HCT116 (cell line): ENCODE measurements around the gene IMMP2L. TPM values are rescaled to one million over a fixed set of nuclear protein-coding genes. Genes with fewer than 3 reads are reported as not detected.

Experiments
- ATAC-seq: fragments of 200-7000 bp; cut with Tn5 transposase; 2 replicates; pipeline ENCODE4 v1.9.1; 2020; ENCODE audit warnings: mild to moderate bottlenecking, moderate library complexity
- BruUV-seq: library from RNA; stranded (reverse); fragments of 400-500 nt; replicated peaks from 2 replicates; lab custom pipeline; 2021; lab: Mats Ljungman, UMichigan
- CTCF ChIA-PET: fragments of 300-600 bp; sonication (Branson Sonifier 250); formaldehyde crosslinking; loops from one replicate; lab custom pipeline; 2021; ENCODE audit warnings: antibody characterized with exemption; lab: Charles Lee
- POLR2A ChIA-PET: fragments of 300-600, 350-600 bp; sonication (Branson Sonifier 250); formaldehyde crosslinking; loops from one replicate; lab custom pipeline; 2021; ENCODE audit warnings: antibody characterized with exemption; lab: Charles Lee
- RAD21 ChIA-PET, 2 experiments: fragments of 300-600 bp; sonication (Branson Sonifier 250); formaldehyde crosslinking; loops; one replicate each; lab custom pipeline; 2023; ENCODE audit warnings: low total read pairs in 2 of 2; ENCODE audit not compliant: uncharacterized antibody in 2 of 2, unreplicated experiment in 2 of 2, low non-redundant PET in 1 of 2; lab: Charles Lee
- DNase-seq: peaks from one replicate; pipeline ENCODE4 v3.0.0-alpha.2; 2010; ENCODE audit warnings: low read depth, low spot score
- H2AFZ ChIP-seq: fragments of 200-600 bp; shearing (Covaris generic), sonication (generic); 2 replicates; pipeline ENCODE4 v1.6.1; 2017; ENCODE audit warnings: low read depth, mixed run types, mixed read lengths, antibody characterized with exemption, low read length; ENCODE audit not compliant: poor library complexity, severe bottlenecking
- H3K27ac ChIP-seq: 2 replicates; pipeline ENCODE4 v1.5.1; 2012; ENCODE audit warnings: low read depth, low read length
- H3K27me3 ChIP-seq: fragments of 200-600 bp; sonication (generic); 2 replicates; pipeline ENCODE4 v1.6.1; 2016; ENCODE audit warnings: mixed run types, low read length, mixed read lengths; ENCODE audit not compliant: insufficient read depth
- H3K36me3 ChIP-seq, 2 experiments: fragments of 200-500 bp in 1 of 2; fragments of 200-600 bp in 1 of 2; sonication (Bioruptor generic) in 1 of 2; sonication (generic) in 1 of 2; 2 replicates each; pipeline versions ENCODE4 v1.5.1 to v1.6.1; 2014 to 2016; ENCODE audit warnings: low read length in 2 of 2, inconsistent platforms in 1 of 2, mixed read lengths in 1 of 2, mixed run types in 1 of 2; ENCODE audit not compliant: insufficient read depth in 2 of 2, control insufficient read depth in 1 of 2
- H3K4me1 ChIP-seq, 2 experiments: fragments of 200-600 bp in 1 of 2; sonication (generic) in 1 of 2; 2 replicates each; pipeline versions ENCODE4 v1.5.1 to v1.6.1; 2012 to 2017; ENCODE audit warnings: low read length in 2 of 2, inconsistent platforms in 1 of 2, mild to moderate bottlenecking in 1 of 2, mixed read lengths in 1 of 2, mixed run types in 1 of 2, moderate library complexity in 1 of 2; ENCODE audit not compliant: insufficient read depth in 2 of 2, control insufficient read depth in 1 of 2
- H3K4me2 ChIP-seq: fragments of 200-600 bp; sonication (generic); 2 replicates; pipeline ENCODE4 v1.6.1; 2017; ENCODE audit warnings: mixed run types, low read length, mixed read lengths
- H3K4me3 ChIP-seq, 2 experiments: fragments of 200-600 bp in 1 of 2; sonication (generic) in 1 of 2; replicated peaks in 1 of 2; 2 replicates each; pipeline ENCODE4 v1.5.1; 2011 to 2016; ENCODE audit warnings: low read length in 2 of 2, control low read depth in 1 of 2, low read depth in 1 of 2, mild to moderate bottlenecking in 1 of 2, mixed read lengths in 1 of 2, mixed run types in 1 of 2
- H3K79me2 ChIP-seq: fragments of 200-600 bp; sonication (generic); 2 replicates; pipeline ENCODE4 v1.6.1; 2017; ENCODE audit warnings: mild to moderate bottlenecking, mixed run types, low read length, moderate library complexity, mixed read lengths; ENCODE audit not compliant: insufficient read depth
- H3K9ac ChIP-seq: fragments of 200-600 bp; sonication (generic); 2 replicates; pipeline ENCODE4 v1.6.1; 2016; ENCODE audit warnings: low read length, mixed read lengths
- H3K9me2 ChIP-seq: fragments of 200-600 bp; sonication (generic), shearing (Covaris generic); 2 replicates; pipeline ENCODE4 v1.6.1; 2017; ENCODE audit warnings: mixed run types, mild to moderate bottlenecking, moderate library complexity; ENCODE audit not compliant: insufficient read depth
- H3K9me3 ChIP-seq, 2 experiments: fragments of 200-500 bp in 1 of 2; fragments of 200-600 bp in 1 of 2; sonication (Bioruptor generic) in 1 of 2; sonication (generic) in 1 of 2; 2 replicates each; pipeline ENCODE4 v1.6.1; 2014 to 2017; ENCODE audit warnings: low read length in 2 of 2, mixed read lengths in 2 of 2, inconsistent platforms in 1 of 2, low read depth in 1 of 2, mild to moderate bottlenecking in 1 of 2, mixed run types in 1 of 2, moderate library complexity in 1 of 2; ENCODE audit not compliant: control insufficient read depth in 1 of 2, insufficient read depth in 1 of 2
- H4K20me1 ChIP-seq: fragments of 200-600 bp; sonication (generic), shearing (Covaris generic); 2 replicates; pipeline ENCODE4 v1.6.1; 2017; ENCODE audit warnings: mixed run types, mild to moderate bottlenecking, moderate library complexity; ENCODE audit not compliant: insufficient read depth
- POLR2AphosphoS5 ChIP-seq: IDR thresholded peaks from 2 replicates; pipeline ENCODE4 v1.6.1; 2011; ENCODE audit warnings: mild to moderate bottlenecking, low read depth, low read length, moderate library complexity
- YY1 ChIP-seq: IDR thresholded peaks from 2 replicates; pipeline ENCODE4 v1.6.1; 2011; ENCODE audit warnings: low read length, low read depth, moderate library complexity, mild to moderate bottlenecking; ENCODE audit not compliant: insufficient replicate concordance; ENCODE audit errors: extremely low read depth
- intact Hi-C: fragments of 100-400 bp; cut with micrococcal nuclease; formaldehyde crosslinking; loops from 2 replicates; pipeline ENCODE4 v1.10.0; 2022
- total RNA-seq: library from RNA; stranded (reverse); gene quantifications from one replicate; pipeline ENCODE4 v1.2.1, GENCODE V29; 2021; ENCODE audit not compliant: unreplicated experiment
- TF ChIP-seq, protein P1 (sequence below): IDR thresholded peaks from 2 replicates; pipeline ENCODE4 v1.6.1; 2012; ENCODE audit warnings: low read depth
- TF ChIP-seq, protein P2 (sequence below): IDR thresholded peaks from 2 replicates; pipeline ENCODE4 v1.6.1; 2011; ENCODE audit warnings: mild to moderate bottlenecking, low read length, moderate library complexity; ENCODE audit not compliant: insufficient replicate concordance; ENCODE audit errors: extremely low read depth

Gene IMMP2L
- total RNA-seq, 1 experiment from 2014 or later, result 21.1 TPM

DNA sequence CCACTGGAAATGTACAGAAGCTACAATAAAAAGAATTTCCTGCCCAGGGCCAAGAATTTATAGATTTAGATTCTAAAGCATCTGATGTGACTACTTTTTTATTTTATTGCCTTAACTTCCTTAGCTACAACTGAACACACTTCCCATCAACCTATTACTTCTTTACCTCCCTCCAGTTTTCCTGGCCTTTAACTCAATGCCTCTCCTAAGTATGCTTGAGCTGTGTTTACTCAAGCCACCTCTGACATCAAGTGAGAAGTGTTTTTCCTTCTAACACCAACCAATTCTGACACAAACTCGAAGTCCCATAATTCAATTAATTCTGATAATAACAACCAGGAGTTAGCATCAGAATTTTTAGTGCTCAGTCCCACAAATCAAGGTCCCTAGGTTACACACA is 170.0 kb downstream of the IMMP2L start:
- no peaks in the 10 kb centered on the region for H3K27me3 ChIP-seq
- H2AFZ ChIP-seq, result no peak overlapping the region
- no peaks in the 10 kb centered on the region for H3K79me2 ChIP-seq
- ChIA-PET CTCF (interaction anchor here (1.0 kb wide), 1 partner anchor 23 kb away, joined by 3 read pairs; no protein-coding TSS in a partner anchor), RAD21 (no interaction called here), POLR2A (no interaction called here)
- no peak overlapping the region for H3K27ac ChIP-seq
- H3K36me3 ChIP-seq, result no peaks in the 10 kb centered on the region
- H3K9me2 ChIP-seq, result no peaks in the 10 kb centered on the region
- no peak for ATAC-seq
- no peaks in the 10 kb centered on the region for H4K20me1 ChIP-seq
- H3K4me1 ChIP-seq, result no peaks in the 10 kb centered on the region
- BruUV-seq, result no TSS peak
- no peak overlapping the region for H3K4me2 ChIP-seq
- H3K9ac ChIP-seq, result no peak overlapping the region
- intact Hi-C loops, result no loop called here
- no peak overlapping the region for H3K4me3 ChIP-seq
- DNase-seq, result no peak
- no peaks in the 10 kb centered on the region for H3K9me3 ChIP-seq
- no peak for TF ChIP-seq YY1
- TF ChIP-seq, protein P1, sequence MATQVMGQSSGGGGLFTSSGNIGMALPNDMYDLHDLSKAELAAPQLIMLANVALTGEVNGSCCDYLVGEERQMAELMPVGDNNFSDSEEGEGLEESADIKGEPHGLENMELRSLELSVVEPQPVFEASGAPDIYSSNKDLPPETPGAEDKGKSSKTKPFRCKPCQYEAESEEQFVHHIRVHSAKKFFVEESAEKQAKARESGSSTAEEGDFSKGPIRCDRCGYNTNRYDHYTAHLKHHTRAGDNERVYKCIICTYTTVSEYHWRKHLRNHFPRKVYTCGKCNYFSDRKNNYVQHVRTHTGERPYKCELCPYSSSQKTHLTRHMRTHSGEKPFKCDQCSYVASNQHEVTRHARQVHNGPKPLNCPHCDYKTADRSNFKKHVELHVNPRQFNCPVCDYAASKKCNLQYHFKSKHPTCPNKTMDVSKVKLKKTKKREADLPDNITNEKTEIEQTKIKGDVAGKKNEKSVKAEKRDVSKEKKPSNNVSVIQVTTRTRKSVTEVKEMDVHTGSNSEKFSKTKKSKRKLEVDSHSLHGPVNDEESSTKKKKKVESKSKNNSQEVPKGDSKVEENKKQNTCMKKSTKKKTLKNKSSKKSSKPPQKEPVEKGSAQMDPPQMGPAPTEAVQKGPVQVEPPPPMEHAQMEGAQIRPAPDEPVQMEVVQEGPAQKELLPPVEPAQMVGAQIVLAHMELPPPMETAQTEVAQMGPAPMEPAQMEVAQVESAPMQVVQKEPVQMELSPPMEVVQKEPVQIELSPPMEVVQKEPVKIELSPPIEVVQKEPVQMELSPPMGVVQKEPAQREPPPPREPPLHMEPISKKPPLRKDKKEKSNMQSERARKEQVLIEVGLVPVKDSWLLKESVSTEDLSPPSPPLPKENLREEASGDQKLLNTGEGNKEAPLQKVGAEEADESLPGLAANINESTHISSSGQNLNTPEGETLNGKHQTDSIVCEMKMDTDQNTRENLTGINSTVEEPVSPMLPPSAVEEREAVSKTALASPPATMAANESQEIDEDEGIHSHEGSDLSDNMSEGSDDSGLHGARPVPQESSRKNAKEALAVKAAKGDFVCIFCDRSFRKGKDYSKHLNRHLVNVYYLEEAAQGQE, result no peak
- TF ChIP-seq, protein P2, sequence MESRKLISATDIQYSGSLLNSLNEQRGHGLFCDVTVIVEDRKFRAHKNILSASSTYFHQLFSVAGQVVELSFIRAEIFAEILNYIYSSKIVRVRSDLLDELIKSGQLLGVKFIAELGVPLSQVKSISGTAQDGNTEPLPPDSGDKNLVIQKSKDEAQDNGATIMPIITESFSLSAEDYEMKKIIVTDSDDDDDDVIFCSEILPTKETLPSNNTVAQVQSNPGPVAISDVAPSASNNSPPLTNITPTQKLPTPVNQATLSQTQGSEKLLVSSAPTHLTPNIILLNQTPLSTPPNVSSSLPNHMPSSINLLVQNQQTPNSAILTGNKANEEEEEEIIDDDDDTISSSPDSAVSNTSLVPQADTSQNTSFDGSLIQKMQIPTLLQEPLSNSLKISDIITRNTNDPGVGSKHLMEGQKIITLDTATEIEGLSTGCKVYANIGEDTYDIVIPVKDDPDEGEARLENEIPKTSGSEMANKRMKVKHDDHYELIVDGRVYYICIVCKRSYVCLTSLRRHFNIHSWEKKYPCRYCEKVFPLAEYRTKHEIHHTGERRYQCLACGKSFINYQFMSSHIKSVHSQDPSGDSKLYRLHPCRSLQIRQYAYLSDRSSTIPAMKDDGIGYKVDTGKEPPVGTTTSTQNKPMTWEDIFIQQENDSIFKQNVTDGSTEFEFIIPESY, result no peak
- no peak for TF ChIP-seq POLR2AphosphoS5
